Stomach (tissue), 9 donors: Measurements from ENCODE around the gene TRMT1. TPM values are rescaled to one million over a fixed set of nuclear protein-coding genes. Genes with fewer than 3 reads are reported as not detected.

Experiments
- DNase-seq, 2 donors: peaks; one replicate each; pipeline versions ENCODE4 v3.0.0 to v3.0.0-alpha.2; 2013 to 2019
- H3K27ac ChIP-seq, 5 donors: fragments of 200-600 bp in 4 of 5; sonication (generic) in 4 of 5; one replicate each; pipeline ENCODE4 v1.5.1; 2013 to 2019; ENCODE audit warnings: mild to moderate bottlenecking in 1 of 5, moderate library complexity in 1 of 5
- H3K27me3 ChIP-seq, 3 donors: fragments of 200-600 bp; sonication (generic); one replicate each; pipeline ENCODE4 v1.5.1; 2017 to 2019; ENCODE audit warnings: mixed run types in 1 of 3
- H3K36me3 ChIP-seq, 4 donors: fragments of 200-600 bp; sonication (generic); 1 replicate in 3 of 4; 2 replicates in 1 of 4; pipeline ENCODE4 v1.5.1; 2016 to 2019
- H3K4me1 ChIP-seq, 4 donors: fragments of 200-600 bp; sonication (generic); one replicate each; pipeline ENCODE4 v1.5.1; 2016 to 2019
- H3K4me3 ChIP-seq, 4 donors: fragments of 200-600 bp; sonication (generic) in 3 of 4; one replicate each; pipeline ENCODE4 v1.5.1; 2016 to 2019; ENCODE audit warnings: mild to moderate bottlenecking in 1 of 4
- H3K9me3 ChIP-seq, 4 donors: fragments of 200-600 bp; sonication (generic); one replicate each; pipeline ENCODE4 v1.5.1; 2016 to 2019
- CTCF ChIP-seq, 7 experiments: fragments of 450-650 bp in 4 of 7; fragments of 200-600 bp in 3 of 7; sonication (generic) in 3 of 7; IDR thresholded peaks; one replicate each; pipeline ENCODE4 v1.5.1; 2016 to 2019; ENCODE audit warnings: antibody characterized with exemption in 7 of 7, control low read depth in 2 of 7, mild to moderate bottlenecking in 1 of 7
- EP300 ChIP-seq: sonication (generic); formaldehyde crosslinking; IDR thresholded peaks from one replicate; pipeline ENCODE4 v1.6.1; 2017; ENCODE audit warnings: antibody characterized with exemption
- POLR2A ChIP-seq, 4 donors: fragments of 450-650 bp; IDR thresholded peaks; one replicate each; pipeline ENCODE4 v1.6.1; 2016; ENCODE audit warnings: antibody characterized with exemption in 4 of 4, control low read depth in 2 of 4, mild to moderate bottlenecking in 1 of 4, moderate library complexity in 1 of 4
- POLR2AphosphoS5 ChIP-seq, 3 donors: sonication (generic); formaldehyde crosslinking; IDR thresholded peaks; one replicate each; pipeline ENCODE4 v1.6.1; 2016; ENCODE audit warnings: antibody characterized with exemption in 3 of 3
- whole genome bisulfite sequencing, 5 donors: extraction: QIAGEN DNeasy Blood & Tissue Kit in 3 of 5; methylation state at CpG; one replicate each; pipeline versions ENCODE4 v1.1.5 to v1.1.7; 2013 to 2018; 5-methylcytosine and 5-hydroxymethylcytosine counted together
- intact Hi-C: fragments of 100-400 bp; cut with DNase I; formaldehyde crosslinking; loops from one replicate; pipeline ENCODE4 v1.15.1; 2023; ENCODE audit warnings: low total_unique reads
- polyA plus RNA-seq, 3 donors: library from polyadenylated mRNA; stranded (reverse); fragments of 200-250 nt; gene quantifications; one replicate each; pipeline ENCODE4 v1.2.3, GENCODE V29; 2013
- total RNA-seq, 5 donors: library from RNA; depleted of rRNA; stranded (reverse); fragments of >200 nt; gene quantifications; one replicate each; pipeline versions ENCODE4 v1.1.0 to v1.2.3, GENCODE V29; 2014 to 2016
- donor health status: healthy with polysubstance abuse.
- donor health status: Bipolar disorder and iron deficiency.
- donor health status: healthy.

TRMT1 gene
- total and polyA plus RNA-seq, 8 donors, result 29.6 to 373 (median 58.6) TPM

- TF ChIP-seq CTCF (IDR thresholded peaks at IDR 0.05) (no peak), POLR2AphosphoS5 (IDR thresholded peaks at IDR 0.05) (no peak), EP300 (no peak), POLR2A (IDR thresholded peaks at IDR 0.05) (no peak)
- peak in 1 of 2 donors; percentile 52 for DNase-seq
- Histone ChIP-seq H3K36me3 (peaks cover 16 to 84% (median 62%) of the 10 kb centered on the region in 4 donors), H3K4me1 (peaks cover 47 to 80% (median 63%) of the 10 kb centered on the region in 4 donors), H3K27ac (peak overlapping the region; percentile 70 to 86 (median 73)), H3K27me3 (no peaks in the 10 kb centered on the region), H3K4me3 (peak overlapping the region in 1 of 4 donors; percentile 25), H3K9me3 (no peaks in the 10 kb centered on the region)
- intact Hi-C loops, result no loop called here
- 58 to 68% (median 62%) methylated on average over 9 to 10 of the region's 10 CpGs for WGBS, 5 donors
Observed at GRCh38 chr19:13078381-13078780, 38.2 kb downstream of the TRMT1 start.

- TF ChIP-seq POLR2A (IDR thresholded peaks at IDR 0.05) (no peak), POLR2AphosphoS5 (IDR thresholded peaks at IDR 0.05) (no peak)
- Histone ChIP-seq H3K4me3 (no peak overlapping the region), H3K36me3 (peaks cover 18 to 79% (median 56%) of the 10 kb centered on the region in 4 donors), H3K4me1 (peaks cover 47 to 75% (median 58%) of the 10 kb centered on the region in 4 donors), H3K27ac (peak overlapping the region in 3 of 5 donors; percentile 73 to 86 (median 81)), H3K9me3 (no peaks in the 10 kb centered on the region), H3K27me3 (no peaks in the 10 kb centered on the region)
- peak in 1 of 2 donors; percentile 66 for DNase-seq
- intact Hi-C loops, result no loop called here
- WGBS, 5 donors, result 45 to 56% (median 50%) methylated on average over 11 of the region's 11 CpGs
Observed at GRCh38 chr19:13077240-13077639, 39.3 kb downstream of the TRMT1 start.

GRCh38 chr19:13076787-13077186 lies 39.8 kb downstream of the TRMT1 start:
- no peak for DNase-seq
- Histone ChIP-seq H3K4me1 (peaks cover 42 to 75% (median 56%) of the 10 kb centered on the region in 4 donors), H3K4me3 (no peak overlapping the region), H3K27me3 (no peaks in the 10 kb centered on the region), H3K9me3 (no peaks in the 10 kb centered on the region), H3K27ac (peak overlapping the region; percentile 9 to 86 (median 38)), H3K36me3 (peaks cover 15 to 75% (median 51%) of the 10 kb centered on the region in 4 donors)
- intact Hi-C loops, result no loop called here
- WGBS, 5 donors, result 31 to 58% (median 45%) methylated on average over 3 to 6 of the region's 6 CpGs
- TF ChIP-seq POLR2AphosphoS5 (IDR thresholded peaks at IDR 0.05) (no peak), CTCF (IDR thresholded peaks at IDR 0.05) (no peak), EP300 (no peak), POLR2A (IDR thresholded peaks at IDR 0.05) (no peak)

- intact Hi-C loops, result no loop called here
- H3K27me3 ChIP-seq, result no peaks in the 10 kb centered on the region
- no peak overlapping the region for H3K4me3 ChIP-seq
- WGBS, 5 donors, result 43 to 60% (median 52%) methylated on average over 6 to 8 of the region's 8 CpGs
- TF ChIP-seq EP300 (no peak), POLR2AphosphoS5 (IDR thresholded peaks at IDR 0.05) (no peak), POLR2A (IDR thresholded peaks at IDR 0.05) (no peak), CTCF (IDR thresholded peaks at IDR 0.05) (no peak)
- peaks cover 11 to 70% (median 47%) of the 10 kb centered on the region in 4 donors for H3K36me3 ChIP-seq
- H3K9me3 ChIP-seq, result no peaks in the 10 kb centered on the region
- H3K27ac ChIP-seq, result peak overlapping the region in 4 of 5 donors; percentile 9 to 86 (median 60)
- DNase-seq, result no peak
- H3K4me1 ChIP-seq, result peaks cover 39 to 70% (median 54%) of the 10 kb centered on the region in 4 donors
Observed at GRCh38 chr19:13076320-13076719, 40.2 kb downstream of the TRMT1 start.

DNA sequence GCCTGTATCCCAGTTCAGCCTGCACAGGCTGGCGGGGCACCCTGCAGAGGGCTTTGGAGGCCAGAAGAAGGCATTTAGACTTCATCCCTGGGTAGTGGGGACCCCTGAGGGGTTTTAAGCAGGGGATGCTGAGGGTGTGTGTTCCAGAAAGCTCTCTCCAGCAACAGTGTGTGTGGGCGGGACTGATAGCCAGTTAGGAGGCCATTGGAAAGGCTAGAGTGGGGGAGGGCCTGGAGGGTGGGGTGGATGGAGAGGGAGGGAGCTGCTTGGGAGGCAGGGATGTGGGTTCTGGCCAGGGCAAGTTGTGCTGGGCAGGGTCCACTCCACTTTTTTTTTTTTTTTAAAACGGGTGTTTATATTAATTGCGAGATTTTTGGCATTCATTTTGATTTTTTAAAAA lies 42.2 kb downstream of the TRMT1 start:
- TF ChIP-seq EP300, result no peak
- no peak for TF ChIP-seq POLR2AphosphoS5 (IDR thresholded peaks at IDR 0.05)
- TF ChIP-seq POLR2A (IDR thresholded peaks at IDR 0.05), result no peak
- no peak for TF ChIP-seq CTCF (IDR thresholded peaks at IDR 0.05)
- DNase-seq, result no peak
- 73 to 88% (median 80%) methylated on average over 4 of the region's 4 CpGs for WGBS, 5 donors
- no peaks in the 10 kb centered on the region for H3K9me3 ChIP-seq
- H3K4me3 ChIP-seq, result no peak overlapping the region
- H3K36me3 ChIP-seq, result peaks cover 11 to 61% (median 42%) of the 10 kb centered on the region in 4 donors
- H3K4me1 ChIP-seq, result peaks cover 44 to 76% (median 59%) of the 10 kb centered on the region in 4 donors
- H3K27me3 ChIP-seq, result no peaks in the 10 kb centered on the region
- H3K27ac ChIP-seq, result peak overlapping the region in 2 of 5 donors; percentile 27 to 31
- intact Hi-C loops, result no loop called here
